Esophagus muscularis mucosa (tissue), 4 donors: ENCODE measurements around the gene RBM20.

Experiments used
- EP300 ChIP-seq: sonication (generic); formaldehyde crosslinking; IDR thresholded peaks from one replicate; pipeline ENCODE4 v1.6.1; 2017; ENCODE audit warnings: antibody characterized with exemption
- POLR2A ChIP-seq: fragments of 450-650 bp; IDR thresholded peaks from one replicate; pipeline ENCODE4 v1.6.1; 2017; ENCODE audit warnings: antibody characterized with exemption, moderate library complexity, mild to moderate bottlenecking, low read depth
- POLR2AphosphoS5 ChIP-seq, 2 donors: sonication (generic); formaldehyde crosslinking; IDR thresholded peaks; one replicate each; pipeline ENCODE4 v1.6.1; 2017; ENCODE audit warnings: antibody characterized with exemption in 2 of 2
- TF ChIP-seq, protein P1 (sequence below), 3 experiments: fragments of 200-600 bp in 2 of 3; fragments of 450-650 bp in 1 of 3; sonication (generic) in 2 of 3; IDR thresholded peaks; one replicate each; pipeline ENCODE4 v1.5.1; 2017 to 2019; ENCODE audit warnings: antibody characterized with exemption in 3 of 3, mild to moderate bottlenecking in 2 of 3, moderate library complexity in 1 of 3

DNA sequence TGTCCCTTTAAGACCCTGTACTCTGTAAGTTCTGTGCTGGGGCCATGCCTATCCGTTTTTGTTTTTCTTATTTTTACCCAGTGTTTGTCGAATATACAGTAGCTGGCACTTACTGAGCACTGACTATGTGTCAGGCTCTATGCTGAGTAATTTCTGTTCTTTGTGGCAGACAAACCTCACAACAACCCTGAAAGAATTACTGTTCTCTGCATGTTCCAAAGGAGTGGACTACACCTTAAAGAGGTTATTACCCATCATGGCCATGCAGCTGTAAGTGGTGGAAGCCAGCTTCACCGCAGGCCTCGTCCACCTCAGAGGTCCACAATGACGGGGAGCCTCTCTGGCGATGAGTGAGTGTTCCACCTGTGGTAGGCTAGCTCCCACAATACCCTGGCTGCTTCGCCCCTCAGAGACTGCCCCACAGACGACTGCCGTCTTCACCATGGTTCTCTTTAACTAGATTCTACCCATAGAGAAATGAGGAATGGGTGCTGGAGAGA is 30.1 kb upstream of the RBM20 start:
- TF ChIP-seq, protein P1, sequence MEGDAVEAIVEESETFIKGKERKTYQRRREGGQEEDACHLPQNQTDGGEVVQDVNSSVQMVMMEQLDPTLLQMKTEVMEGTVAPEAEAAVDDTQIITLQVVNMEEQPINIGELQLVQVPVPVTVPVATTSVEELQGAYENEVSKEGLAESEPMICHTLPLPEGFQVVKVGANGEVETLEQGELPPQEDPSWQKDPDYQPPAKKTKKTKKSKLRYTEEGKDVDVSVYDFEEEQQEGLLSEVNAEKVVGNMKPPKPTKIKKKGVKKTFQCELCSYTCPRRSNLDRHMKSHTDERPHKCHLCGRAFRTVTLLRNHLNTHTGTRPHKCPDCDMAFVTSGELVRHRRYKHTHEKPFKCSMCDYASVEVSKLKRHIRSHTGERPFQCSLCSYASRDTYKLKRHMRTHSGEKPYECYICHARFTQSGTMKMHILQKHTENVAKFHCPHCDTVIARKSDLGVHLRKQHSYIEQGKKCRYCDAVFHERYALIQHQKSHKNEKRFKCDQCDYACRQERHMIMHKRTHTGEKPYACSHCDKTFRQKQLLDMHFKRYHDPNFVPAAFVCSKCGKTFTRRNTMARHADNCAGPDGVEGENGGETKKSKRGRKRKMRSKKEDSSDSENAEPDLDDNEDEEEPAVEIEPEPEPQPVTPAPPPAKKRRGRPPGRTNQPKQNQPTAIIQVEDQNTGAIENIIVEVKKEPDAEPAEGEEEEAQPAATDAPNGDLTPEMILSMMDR (IDR thresholded peaks at IDR 0.05), result no peak
- TF ChIP-seq EP300 (no peak), POLR2A (no peak), POLR2AphosphoS5 (IDR thresholded peaks at IDR 0.05) (no peak)
